ENCODE results near the gene GTPBP8. TPM values are rescaled to one million over a fixed set of nuclear protein-coding genes. Genes with fewer than 3 reads are reported as not detected.

The GTPBP8 gene
- total and polyA plus RNA-seq, 2 of the 13 experiments (the other 11 are each of a cell fraction or from before 2014, with no cell fraction given) = 12.5 to 16.7 TPM

DNA sequence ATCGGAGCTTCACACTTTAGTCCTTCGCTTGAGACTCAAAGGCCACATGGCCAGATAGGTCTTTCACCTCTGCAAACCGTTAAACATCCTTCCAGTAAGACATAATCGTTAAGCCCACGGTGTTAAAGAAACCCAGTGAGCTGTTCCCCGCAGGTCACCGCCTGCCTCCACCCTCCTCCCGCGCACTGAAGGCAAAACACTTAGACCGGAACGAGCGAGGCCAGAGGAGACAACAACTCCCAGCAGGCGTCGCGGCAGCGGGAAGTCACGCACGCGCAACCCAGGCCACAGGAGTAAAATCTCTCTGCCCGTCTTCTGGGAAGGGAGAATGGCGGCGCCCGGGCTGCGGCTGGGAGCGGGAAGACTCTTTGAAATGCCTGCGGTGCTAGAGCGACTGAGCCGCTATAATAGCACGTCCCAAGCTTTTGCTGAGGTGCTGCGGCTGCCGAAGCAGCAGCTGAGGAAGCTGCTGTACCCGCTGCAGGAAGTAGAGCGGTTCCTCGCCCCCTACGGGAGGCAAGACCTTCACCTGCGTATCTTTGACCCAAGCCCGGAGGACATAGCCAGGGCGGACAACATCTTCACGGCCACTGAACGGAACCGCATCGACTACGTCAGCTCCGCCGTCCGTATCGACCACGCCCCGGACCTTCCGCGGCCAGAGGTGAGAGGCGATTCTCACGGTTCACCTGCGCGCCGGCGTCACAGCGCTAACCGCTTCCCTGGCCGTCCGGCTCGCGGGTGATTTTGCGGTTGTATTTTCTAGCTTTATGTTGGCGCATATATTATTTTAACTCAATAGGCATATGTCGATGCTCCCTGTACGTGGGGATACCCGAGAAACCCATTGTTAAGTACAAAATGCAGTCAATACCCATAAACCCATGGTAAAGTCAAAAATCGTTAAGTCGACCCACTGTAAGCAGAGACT lies at the start of gene GTPBP8 (continued):
- TF ChIP-seq PHF21A (CRISPR knock-in tag; IDR thresholded peaks at IDR 0.05) (peak; percentile 64; the same call in 1 of the 2 replicates), HMGA1 (CRISPR knock-in tag; conservative IDR thresholded peaks at IDR 0.05) (no peak), ZNF558 (CRISPR knock-in tag; IDR thresholded peaks at IDR 0.05; ENCODE audit: borderline replicate concordance) (no peak; the same call in 1 of the 2 replicates), ZNF496 (CRISPR knock-in tag; IDR thresholded peaks at IDR 0.05; ENCODE audit: insufficient replicate concordance) (no peak), ZMYM4 (CRISPR knock-in tag; IDR thresholded peaks at IDR 0.05) (0 out of 2 replicates have a peak, but pooled peaks have one; percentile 75), TRAFD1 (CRISPR knock-in tag; IDR thresholded peaks at IDR 0.05; ENCODE audit: borderline replicate concordance) (no peak), ZNF33A (CRISPR knock-in tag; IDR thresholded peaks at IDR 0.05; ENCODE audit: borderline replicate concordance) (no peak; the same call in 1 of the 2 replicates), KAT8 (CRISPR knock-in tag; IDR thresholded peaks at IDR 0.05) (peak; percentile 95), ZNF781 (CRISPR knock-in tag; IDR thresholded peaks at IDR 0.05; ENCODE audit: borderline replicate concordance, not compliant biosample characterization) (peak; percentile 59), ZEB1 (IDR thresholded peaks at IDR 0.05; ENCODE audit: insufficient replicate concordance, low read depth) (peak; percentile 92), SALL1 (CRISPR knock-in tag; IDR thresholded peaks at IDR 0.05) (peak; percentile 90), ZFX (CRISPR knock-in tag; IDR thresholded peaks at IDR 0.05; ENCODE audit: low read depth) (peak; percentile 66; the same call in 1 of the 2 replicates), YEATS4 (CRISPR knock-in tag; IDR thresholded peaks at IDR 0.05; ENCODE audit: borderline replicate concordance) (peak; percentile 94), SP1 (IDR thresholded peaks at IDR 0.05) (no peak), SP1 (CRISPR knock-in tag; IDR thresholded peaks at IDR 0.05) (peak; percentile 57; the same call in 1 of the 2 replicates), PLRG1 (conservative IDR thresholded peaks at IDR 0.05) (no peak), REPIN1 (CRISPR knock-in tag; IDR thresholded peaks at IDR 0.05; ENCODE audit: borderline replicate concordance, low read depth) (peak; percentile 93), ZNF143 (CRISPR knock-in tag; IDR thresholded peaks at IDR 0.05) (peak; percentile 93), ZNF234 (CRISPR knock-in tag; conservative IDR thresholded peaks at IDR 0.05) (no peak), CREM (IDR thresholded peaks at IDR 0.05) (peak; percentile 88), CREM (CRISPR knock-in tag; IDR thresholded peaks at IDR 0.05) (no peak), ZFP36 (IDR thresholded peaks at IDR 0.05; ENCODE audit: borderline replicate concordance, low read depth, low read length, partially characterized antibody) (no peak)
- TF ChIP-seq, protein P1, sequence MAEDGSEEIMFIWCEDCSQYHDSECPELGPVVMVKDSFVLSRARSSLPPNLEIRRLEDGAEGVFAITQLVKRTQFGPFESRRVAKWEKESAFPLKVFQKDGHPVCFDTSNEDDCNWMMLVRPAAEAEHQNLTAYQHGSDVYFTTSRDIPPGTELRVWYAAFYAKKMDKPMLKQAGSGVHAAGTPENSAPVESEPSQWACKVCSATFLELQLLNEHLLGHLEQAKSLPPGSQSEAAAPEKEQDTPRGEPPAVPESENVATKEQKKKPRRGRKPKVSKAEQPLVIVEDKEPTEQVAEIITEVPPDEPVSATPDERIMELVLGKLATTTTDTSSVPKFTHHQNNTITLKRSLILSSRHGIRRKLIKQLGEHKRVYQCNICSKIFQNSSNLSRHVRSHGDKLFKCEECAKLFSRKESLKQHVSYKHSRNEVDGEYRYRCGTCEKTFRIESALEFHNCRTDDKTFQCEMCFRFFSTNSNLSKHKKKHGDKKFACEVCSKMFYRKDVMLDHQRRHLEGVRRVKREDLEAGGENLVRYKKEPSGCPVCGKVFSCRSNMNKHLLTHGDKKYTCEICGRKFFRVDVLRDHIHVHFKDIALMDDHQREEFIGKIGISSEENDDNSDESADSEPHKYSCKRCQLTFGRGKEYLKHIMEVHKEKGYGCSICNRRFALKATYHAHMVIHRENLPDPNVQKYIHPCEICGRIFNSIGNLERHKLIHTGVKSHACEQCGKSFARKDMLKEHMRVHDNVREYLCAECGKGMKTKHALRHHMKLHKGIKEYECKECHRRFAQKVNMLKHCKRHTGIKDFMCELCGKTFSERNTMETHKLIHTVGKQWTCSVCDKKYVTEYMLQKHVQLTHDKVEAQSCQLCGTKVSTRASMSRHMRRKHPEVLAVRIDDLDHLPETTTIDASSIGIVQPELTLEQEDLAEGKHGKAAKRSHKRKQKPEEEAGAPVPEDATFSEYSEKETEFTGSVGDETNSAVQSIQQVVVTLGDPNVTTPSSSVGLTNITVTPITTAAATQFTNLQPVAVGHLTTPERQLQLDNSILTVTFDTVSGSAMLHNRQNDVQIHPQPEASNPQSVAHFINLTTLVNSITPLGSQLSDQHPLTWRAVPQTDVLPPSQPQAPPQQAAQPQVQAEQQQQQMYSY (CRISPR knock-in tag; IDR thresholded peaks at IDR 0.05) = peak; percentile 59; the same call in 1 of the 2 replicates
